GM12891 (cell line): ENCODE results near the gene VPS35L.

Experiments used
- PAX5 ChIP-seq: IDR thresholded peaks from 2 replicates; pipeline ENCODE4 v1.6.1; 2011; ENCODE audit warnings: low read length, moderate library complexity, mild to moderate bottlenecking; ENCODE audit not compliant: insufficient read depth, severe bottlenecking
- POLR2A ChIP-seq: IDR thresholded peaks from 2 replicates; pipeline ENCODE4 v1.6.1; 2011; ENCODE audit warnings: low read depth, low read length, control low read depth
- POLR2AphosphoS5 ChIP-seq: IDR thresholded peaks from 2 replicates; pipeline ENCODE4 v1.6.1; 2011; ENCODE audit warnings: low read depth, low read length, control low read depth
- POU2F2 ChIP-seq: IDR thresholded peaks from 2 replicates; pipeline ENCODE4 v1.6.1; 2011; ENCODE audit warnings: low read depth, mild to moderate bottlenecking, control low read depth, low read length, moderate library complexity
- TAF1 ChIP-seq: IDR thresholded peaks from 2 replicates; pipeline ENCODE4 v1.6.1; 2011; ENCODE audit warnings: low read depth, low read length, control low read depth

DNA sequence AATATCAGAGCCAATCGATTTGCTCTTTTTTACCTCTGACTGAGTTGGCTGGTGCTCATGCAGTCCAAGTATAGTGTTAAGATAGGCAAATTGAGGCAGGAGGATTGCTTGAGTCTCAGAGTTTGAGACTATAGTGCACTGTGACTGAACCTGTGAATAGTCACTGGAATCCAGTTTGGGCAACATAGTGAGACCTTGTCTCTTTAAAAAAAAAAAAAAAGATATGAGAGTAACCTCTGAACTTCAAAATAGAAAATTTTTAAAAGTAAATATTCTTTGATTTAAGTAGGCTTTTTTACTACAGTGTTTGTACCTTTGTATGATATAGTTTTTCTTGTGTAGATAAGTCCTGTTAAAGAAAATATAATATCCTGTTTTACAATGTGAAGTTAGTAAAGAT lies 28.3 kb upstream of the VPS35L start:
- TF ChIP-seq POLR2AphosphoS5 (no peak), POLR2A (no peak), TAF1 (no peak), POU2F2 (no peak), PAX5 (no peak)
